ENCODE measurements around the gene ADAMTSL3.

DNA sequence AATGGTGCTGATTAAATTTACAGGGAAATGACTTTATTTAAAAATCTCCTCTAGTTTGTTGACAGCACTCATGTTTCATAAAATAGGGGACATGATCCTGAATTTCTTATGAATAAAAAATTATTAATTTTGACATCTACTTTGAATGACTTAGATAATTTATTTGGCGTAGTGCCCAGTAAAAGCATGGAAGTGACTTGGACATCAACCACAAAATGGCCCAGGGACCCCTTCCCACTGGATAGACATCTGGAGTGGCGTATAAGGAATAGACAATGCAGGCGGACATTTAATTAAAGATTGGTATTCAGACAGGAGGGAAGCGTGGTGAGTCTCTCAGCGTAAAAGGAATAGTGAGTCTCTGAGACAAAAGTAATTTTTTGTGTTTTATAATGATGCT lies 79.8 kb downstream of the ADAMTSL3 start:
- TF ChIP-seq, protein P1, sequence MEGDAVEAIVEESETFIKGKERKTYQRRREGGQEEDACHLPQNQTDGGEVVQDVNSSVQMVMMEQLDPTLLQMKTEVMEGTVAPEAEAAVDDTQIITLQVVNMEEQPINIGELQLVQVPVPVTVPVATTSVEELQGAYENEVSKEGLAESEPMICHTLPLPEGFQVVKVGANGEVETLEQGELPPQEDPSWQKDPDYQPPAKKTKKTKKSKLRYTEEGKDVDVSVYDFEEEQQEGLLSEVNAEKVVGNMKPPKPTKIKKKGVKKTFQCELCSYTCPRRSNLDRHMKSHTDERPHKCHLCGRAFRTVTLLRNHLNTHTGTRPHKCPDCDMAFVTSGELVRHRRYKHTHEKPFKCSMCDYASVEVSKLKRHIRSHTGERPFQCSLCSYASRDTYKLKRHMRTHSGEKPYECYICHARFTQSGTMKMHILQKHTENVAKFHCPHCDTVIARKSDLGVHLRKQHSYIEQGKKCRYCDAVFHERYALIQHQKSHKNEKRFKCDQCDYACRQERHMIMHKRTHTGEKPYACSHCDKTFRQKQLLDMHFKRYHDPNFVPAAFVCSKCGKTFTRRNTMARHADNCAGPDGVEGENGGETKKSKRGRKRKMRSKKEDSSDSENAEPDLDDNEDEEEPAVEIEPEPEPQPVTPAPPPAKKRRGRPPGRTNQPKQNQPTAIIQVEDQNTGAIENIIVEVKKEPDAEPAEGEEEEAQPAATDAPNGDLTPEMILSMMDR (conservative IDR thresholded peaks at IDR 0.05 in 1 of 2, IDR thresholded peaks at IDR 0.05 in 1 of 2; ENCODE audit: extremely low read depth in 1 of 2, insufficient read depth in 1 of 2, low read depth in 1 of 2, low read length in 2 of 2): no peak
- no peak for TF ChIP-seq EZH2 (IDR thresholded peaks at IDR 0.05; ENCODE audit: borderline replicate concordance, low read length)

Data from mammary epithelial cell (primary cell).